ENCODE measurements around the gene PPIE.
"Not testable (repeated sequence)": the region's sequence is repeated elsewhere in the genome, so short reads cannot be mapped to it uniquely, and the experiment has no call there.

PPIE gene

DNA sequence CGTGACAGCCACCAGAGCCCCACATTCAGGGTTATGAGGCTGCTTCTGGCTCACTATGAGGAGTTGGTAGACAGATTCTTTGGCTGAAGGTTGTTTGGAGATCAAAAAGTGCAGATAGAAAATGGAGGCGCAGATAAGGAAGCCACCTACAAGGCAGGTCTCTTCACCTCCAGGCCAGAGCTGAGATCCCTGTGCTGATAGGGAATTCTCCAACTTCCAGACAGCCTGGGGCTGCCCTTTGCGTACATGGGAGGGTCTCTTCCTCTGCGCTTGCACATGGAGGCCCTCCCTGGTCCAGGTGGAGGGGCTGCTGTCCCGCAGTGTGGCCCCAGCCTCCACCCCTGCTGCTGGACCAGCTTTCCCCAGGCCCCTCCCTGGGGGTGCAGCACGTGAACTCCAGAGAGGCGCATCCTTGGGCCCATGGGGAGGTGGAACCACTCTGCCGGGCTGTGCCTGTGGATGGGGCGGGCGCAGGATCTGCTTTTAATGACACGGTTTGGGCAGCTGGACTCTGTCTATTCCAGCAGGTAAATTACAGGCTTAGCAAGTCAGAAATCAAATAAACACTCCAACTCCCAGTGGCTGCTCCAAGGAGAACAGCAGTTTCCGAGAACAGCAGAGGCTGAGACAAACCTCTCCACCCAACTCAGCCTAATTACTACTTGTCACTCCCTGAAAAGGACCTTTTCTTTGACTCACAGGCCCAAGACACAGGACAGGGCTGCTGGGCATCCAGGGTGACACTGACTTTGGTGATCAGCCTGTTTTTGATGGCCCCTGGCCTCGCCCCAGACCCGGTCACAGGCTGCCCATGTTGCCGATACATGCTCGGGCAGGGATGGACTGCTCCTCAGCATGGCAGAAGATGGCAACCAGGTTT lies 20.1 kb downstream of the PPIE start:
- peak in 2 of 3 experiments; percentile 78 to 92 for DNase-seq

DNA sequence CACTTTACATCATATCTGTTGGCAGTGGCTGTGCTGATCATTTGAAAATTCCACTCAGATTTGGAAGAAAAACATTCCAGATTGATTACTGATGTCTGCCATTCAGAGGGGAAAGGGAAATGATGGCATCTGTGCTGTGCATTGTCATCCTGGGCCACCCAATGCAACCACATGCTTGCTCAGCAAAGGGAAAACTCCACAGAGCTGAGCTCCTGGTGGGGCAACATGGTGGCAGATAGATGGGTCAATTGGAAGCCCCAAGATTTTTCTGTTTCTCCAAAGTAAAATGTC lies 20.7 kb downstream of the PPIE start:
- no peak for DNase-seq

DNA sequence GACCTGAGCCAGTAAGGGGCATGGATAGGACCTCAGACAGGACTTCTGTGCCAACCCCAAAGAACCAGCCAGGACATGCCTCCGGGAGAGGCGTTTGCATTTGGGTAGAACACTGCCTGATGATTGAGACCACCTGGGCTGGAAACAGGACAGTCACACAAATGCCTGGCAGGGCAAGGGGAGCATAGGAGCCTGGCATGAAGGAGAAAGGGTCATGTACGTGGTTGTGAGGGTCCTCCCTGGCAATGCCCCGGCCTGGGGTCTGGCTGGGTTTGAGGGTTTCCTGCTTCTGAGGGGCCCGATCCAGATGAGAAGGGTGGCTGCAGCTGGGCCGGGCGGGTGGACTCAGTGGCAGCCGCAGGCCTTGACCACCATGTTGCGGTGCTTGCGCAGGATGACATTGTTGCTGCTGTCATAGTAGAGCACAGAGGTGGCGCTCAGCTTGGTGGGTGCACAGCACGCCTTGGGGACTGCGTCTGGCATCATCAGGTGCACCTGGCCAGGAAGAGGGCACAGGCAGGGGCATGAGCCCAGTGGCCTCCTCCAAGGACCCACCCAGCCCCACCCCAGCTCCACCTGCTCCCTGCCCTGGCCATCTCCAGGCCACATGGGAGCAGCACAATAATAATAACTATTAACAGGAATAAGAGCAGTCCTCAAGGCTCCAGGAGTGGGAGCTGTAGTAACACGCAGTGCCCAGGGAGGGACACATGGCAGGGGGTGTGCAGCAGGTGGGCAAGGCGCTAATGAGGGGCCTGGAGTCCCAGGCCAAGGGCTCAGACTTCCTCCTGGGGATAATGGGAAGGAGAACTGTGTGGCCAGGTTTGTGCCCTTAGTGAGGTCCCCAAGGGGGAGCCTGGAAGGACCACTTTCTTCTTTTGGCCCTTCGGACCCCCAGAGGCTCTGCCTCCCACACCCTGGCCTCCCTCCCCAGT lies 21.7 kb downstream of the PPIE start:
- no peak for DNase-seq

DNA sequence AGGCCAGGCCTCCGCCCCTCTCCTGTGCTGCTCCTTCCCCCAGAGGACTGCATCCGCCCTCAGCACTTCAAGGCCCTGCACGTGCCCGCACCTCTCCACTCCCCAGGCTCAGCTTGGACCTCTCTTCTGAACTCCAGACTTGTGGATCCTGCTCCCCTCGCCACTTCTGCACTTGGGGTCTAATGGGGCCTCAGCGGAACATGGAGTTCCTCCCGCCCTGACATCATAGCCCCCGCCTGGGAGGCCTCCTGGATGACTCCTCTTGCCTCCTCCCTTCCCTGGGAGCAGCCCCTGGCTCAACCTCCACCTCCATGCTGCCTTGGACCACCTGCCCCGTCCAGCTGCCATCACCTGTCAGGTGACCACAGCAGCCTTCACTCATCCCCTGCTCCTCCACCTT lies 22.3 kb downstream of the PPIE start:
- DNase-seq: no peak

DNA sequence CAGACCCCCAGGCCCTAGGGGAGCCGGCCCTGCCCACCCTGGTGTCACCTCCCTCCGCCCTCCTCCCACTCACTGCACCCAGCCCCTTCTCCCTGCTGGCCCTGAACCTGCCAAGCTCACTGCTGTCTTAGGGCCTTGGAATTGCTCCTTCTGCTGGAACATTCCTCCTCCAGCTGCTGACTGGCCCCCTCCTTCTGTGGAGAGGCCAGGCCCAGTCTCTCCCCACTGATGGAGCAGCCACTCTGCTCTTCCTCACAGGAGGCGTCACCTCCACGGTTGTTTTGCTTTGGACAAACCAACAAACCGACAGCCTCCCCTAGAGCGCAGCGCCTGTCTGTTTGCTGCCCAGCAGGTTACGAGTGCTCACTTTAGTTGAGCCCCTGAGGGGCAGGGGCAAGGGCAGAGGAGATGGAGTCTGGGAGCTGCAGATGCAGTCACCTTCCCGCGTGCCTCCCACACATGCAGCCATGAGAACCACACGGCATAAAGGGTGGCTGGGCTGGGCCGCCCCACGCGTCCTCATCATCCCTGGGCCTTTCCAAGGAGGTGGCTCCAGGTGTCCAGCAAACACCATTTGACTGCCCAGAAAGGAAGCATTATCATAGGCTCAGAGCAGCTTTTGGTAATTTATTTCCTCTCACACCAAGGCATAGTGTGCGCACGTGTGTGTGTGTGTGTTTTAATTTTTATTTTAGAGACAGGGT lies 23.0 kb downstream of the PPIE start:
- DNase-seq: peak in 1 of 3 experiments; percentile 7

DNA sequence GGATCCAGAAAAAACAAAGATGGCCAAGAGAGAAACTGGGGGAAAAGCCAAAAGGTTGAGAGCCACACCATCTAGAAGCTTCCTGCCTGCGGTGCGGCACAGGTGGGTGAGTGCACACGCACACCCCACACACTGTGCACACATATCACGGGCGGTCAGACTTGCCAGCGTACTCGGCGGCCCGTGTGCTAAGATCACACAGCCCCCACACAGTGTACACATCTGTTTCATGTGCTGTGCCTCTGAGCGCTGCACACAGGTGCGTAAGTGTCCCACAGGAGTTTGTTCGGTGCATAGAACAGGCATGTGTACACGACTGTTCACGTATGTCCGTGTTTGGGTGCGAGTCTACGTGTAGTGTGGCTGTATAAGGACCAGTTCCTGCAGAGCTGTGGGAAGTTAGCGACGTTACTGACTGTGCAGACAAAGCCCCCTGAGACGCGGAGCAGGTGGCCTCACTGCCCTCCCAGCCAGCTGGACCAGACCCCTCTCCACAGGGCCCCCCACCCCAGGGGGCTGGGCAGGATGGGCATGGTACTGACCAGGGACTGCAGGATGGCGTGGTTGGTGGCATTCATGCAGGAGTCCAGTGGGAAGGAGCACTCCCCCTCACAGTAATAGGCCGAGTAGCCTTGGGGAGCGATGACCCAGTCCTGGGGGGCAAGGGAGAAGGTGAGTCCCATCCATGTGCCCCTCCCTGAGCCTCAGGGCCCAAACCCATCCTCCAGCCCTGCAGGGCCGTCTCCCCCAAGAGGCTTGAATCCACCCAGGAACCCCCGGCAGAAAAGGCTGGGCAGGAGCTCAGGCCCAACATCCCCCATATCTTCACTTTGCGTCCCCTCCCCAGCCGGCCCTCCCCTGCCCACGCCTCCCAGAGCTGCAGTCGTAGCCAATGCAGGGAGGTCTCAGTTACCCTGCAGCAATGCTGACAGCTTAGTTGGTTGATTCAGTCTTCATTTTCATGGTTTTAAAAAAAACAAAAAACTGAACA lies 24.2 kb downstream of the PPIE start:
- no peak for DNase-seq

DNA sequence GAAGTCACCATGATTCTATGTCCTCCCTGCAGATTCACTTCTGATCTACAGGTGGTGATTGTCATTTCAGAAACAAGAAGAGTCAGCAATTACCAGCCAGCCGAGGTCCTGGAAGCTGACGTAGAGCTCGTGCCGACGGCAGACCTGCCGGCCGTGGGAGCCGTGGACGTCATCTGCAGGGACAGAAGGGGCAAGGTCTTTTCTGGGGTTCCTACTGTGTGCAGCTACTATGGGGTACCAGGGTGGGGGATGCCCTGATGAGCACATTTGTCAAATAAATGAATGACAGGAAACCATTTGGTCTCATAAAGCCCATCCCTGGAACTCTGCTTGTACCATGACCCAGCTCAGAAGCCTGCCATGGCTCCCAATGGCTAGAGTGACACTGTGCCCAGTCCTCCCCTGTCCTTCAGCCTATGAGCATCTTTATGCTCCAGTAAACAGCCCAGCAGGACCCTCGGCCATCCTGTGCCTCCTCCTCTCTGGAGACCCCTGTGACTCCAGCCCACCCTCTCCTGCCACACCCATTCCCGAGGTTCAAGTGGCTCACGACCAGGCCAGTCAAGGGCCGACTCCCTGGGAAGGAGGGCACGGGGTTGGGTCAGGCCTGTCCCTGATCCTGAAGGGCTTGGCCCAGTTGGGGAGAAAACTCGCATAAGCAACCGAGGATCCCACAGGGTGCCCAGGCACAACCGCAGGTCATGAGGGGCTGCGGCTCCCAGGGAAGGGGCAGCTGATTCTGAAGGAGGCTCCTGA lies 25.1 kb downstream of the PPIE start:
- DNase-seq: not testable (repeated sequence)

DNA sequence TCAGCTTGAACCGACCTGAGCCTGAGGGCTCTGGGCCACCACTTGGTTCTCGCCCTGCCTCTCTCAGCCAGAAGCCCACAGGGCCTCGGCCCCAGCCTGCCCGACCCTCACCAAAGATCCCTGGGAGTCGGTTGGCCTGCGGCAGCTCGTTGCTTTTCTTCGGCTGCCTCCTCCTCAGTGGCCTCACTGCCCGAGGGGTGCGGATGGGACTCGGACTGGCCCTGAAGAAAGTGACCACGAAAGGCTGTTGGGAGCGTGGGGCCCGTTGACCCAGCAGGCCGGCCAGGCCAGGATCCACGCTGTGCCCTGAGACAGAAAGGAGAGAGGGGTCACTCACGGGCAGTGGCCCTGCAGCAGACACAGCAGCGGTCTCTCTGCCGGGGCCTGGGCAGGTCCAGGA lies 25.8 kb downstream of the PPIE start:
- DNase-seq: not testable (repeated sequence)

DNA sequence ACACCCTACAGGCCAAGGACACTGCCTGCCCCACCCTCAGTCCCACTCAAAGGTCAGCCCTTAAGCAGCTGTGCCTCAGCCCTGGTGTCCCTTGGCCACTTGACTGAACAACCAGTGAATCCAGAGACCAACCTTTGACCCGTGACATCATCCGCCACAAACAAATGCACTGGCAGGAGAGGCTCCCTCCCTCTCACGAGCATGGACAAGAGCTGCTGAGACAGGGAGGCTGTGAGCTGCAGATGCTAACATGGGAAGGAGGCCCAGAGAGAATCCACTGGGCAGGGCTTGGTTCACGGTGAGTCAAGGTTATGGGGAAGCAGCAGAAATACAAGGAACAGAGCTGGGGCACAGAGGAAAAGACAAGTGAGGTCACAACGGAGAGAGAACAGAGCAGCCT lies 27.8 kb downstream of the PPIE start:
- not testable (repeated sequence) for DNase-seq

DNA sequence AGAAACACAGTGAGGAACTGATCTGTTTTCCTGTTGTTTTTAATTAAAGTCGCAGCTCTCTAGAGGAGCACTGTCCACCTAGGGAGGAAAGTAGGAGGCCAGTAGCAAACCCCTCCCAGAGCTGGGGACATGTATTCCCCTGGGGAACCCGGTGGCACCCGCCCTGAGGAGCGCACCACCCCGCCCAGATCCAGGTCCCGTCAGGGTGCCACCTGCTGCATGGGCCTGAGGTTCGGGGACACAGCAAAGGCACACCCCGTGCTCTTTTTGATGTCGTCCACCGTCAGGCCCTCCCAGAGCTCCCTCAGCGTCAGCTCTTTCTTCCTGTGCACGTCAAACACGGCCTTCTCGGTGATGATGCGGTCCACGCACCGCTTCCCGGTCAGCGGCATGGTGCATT lies 30.8 kb downstream of the PPIE start:
- DNase-seq: not testable (repeated sequence)

DNA sequence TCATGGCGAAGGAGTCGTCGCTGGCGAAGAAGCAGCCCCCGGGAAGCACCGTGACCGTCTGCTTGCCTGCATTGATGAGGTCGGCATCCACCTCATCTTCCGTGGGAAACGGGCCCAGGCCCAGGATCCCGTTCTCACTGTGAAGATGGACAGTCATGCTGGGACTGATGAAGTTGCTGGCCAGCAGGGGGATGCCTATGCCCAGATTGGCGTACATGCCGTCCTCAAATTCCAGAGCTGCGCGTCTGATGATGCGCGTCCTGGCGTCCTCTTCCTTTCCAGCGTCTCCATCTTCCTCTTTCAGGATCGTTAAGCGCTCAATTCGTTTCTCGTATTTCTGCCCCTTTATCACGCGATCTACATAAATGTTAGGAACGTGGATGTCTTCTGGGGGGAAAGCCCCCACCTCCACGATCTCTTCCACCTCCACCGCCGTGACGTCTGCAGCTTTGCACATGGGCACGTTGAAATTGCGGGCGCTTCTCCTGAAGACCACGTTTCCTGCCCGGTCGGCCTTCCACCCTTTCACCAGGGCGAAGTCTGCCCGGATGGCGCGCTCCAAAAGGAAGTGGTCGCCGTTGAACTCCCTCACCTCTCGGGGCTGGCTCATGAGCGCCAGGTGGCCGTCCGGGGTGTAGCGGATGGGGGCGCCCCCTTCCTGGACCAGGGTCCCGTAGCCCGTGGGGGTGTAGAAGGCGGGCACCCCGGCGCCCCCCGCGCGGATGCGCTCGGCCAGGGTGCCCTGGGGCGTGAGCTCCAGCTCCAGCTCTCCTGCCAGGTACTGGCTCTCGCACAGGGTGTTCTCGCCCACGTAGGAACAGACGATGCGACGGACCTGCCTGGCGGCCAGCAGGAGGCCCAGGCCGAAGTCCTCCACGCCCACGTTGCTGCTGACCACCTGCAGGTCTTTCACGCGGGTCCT lies 31.7 kb downstream of the PPIE start:
- not testable (repeated sequence) for DNase-seq

DNA sequence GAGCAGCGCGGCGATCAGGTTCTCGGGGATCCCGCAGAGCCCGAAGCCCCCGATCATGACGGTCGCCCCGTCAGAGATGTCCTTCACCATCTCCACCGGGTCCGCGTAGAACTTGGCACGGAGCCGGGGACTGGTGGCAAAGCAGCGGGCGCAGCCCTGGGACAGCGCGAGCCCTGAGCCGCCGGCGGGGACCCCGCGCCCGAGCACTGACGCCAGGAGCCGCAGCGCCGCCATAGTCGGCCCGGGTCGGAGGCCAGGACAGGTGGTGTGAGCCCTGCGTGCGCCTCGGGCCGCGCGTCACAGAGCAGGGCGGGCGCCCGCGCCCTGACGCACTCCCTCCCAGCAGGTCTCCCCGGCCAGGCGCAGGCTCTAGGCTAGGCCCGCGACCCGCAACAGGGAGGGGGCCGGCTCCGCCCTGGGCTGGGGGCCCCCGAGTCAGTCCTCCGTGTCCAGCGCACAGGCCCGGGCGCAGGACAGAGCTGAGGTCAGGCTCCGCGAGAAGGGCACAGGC lies 32.4 kb downstream of the PPIE start, which contains the start of gene OXCT2:
Gene OXCT2, minus strand, starts transcription at position 327 of the 511 bp plus-strand sequence. Its CDS starts 93 bp downstream, at position 234.
- DNase-seq: not testable (repeated sequence)

DNA sequence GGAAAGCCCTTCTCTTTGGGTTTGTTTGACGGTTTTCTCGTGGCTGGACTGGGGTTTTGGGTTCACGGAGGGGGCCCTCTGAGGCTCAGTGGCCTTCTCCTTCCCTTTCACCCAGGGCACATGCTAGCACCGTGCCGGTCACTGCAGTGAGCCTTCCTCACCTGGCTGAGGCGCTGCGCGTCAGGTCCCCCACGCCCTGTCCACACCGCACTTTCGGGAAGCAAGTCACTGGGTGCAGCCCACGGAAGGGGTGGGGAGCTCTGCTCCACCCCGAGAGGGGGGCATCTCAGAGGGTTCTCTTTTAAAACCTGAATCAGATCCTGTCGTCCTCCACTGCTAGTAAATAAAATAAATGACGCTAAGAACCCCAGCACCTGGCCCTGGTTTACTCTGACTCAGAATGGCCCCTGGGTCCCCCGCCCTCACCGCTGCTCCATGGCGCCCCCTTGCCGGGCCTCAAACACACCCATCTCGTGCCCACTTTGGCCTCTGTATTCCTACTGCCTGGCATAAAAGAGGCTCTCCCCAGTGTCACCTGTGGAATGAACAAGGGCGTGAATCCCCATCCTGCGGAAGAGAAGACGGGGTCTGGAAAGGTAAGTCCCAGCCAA lies 34.8 kb downstream of the PPIE start:
- not testable (repeated sequence) for DNase-seq

DNA sequence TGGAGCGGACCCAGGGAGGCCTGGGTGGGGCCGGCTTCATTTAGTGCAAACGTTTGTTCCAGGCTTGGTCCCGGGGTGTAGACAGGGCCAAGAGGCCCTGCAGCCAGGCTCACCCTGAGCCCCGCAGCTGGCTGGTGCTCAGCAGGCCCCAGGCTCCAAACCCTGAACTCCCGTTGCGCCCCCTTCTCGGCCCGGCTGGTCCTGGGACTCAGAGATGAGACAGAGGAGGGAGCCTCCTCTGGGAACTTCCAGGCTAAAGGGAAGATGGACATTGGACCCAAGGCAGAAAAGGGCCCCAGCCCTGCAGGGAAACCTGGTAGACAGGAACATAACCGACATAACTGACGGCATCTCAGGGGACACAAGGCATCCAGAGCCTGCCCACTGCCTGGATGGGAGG lies 36.5 kb downstream of the PPIE start:
- DNase-seq: not testable (repeated sequence)

DNA sequence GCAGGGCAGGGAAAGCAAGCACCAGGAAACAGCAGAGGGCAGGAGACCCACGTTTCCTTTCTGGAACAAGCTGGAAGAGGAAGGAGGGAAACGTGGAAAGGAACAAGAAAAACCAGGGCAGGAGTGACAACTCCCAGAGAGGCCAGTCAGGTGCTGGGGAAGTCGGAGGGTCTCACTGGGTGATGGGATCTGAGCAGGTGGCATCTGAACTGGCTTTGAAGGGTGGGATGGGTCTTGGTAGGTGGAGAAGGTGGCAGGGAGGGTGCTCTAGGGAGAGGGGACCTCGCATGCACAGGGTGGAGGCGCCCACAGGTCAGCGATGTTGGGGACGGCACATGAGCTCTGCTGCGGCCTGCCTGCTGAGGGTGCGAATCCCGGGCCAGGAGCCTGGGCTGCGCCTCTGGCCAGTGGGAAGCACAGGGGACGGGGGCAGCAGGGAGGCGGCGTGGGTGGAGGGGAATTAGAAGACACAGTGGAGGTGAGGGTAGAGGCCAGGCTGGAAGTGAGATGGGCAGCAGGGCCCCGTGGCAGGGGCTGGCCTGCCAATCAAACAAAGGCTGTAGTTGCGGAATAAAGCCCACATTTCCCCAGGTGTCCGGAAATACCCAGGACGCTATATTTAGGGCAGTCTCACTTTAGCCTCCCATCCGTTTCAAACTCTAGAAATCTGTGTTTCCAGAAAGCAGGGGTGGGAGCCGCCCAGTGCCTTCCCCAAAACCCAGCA lies 37.2 kb downstream of the PPIE start:
- DNase-seq: not testable (repeated sequence)

DNA sequence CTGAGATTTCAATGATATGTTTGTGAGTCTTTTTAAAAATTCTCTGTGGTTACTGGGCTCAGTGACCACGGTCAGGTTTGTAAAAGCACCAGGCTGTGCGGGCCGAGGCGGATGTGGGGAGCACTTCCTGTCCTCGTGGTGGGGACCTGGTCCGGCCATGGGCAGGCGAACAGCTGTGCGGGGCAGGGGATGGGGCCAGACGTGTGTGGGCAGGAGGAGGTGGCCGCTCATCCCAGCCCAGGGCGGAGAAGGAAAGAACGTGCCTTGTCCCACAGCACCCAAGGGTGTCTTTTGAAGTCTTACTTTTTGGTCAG lies 37.7 kb downstream of the PPIE start:
- DNase-seq: no peak

DNA sequence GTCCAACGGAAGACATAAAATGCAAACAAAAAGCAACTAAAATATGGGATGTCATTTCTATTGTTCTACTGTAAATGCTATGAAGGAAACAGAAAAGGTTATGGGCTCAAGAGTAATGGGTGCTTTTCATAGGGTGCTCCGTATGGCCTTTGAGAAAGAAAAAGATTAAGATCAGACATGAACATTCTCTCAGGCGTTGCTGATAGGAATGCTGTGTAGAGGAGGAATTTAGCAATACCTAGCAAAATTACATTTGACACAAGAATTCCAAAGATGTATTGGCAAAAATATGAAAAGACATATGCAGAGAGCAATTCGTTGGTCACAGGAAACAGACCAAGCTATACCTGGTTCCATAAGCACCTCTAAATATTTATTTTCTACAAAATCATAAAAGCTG lies 38.2 kb downstream of the PPIE start:
- DNase-seq: no peak

DNA sequence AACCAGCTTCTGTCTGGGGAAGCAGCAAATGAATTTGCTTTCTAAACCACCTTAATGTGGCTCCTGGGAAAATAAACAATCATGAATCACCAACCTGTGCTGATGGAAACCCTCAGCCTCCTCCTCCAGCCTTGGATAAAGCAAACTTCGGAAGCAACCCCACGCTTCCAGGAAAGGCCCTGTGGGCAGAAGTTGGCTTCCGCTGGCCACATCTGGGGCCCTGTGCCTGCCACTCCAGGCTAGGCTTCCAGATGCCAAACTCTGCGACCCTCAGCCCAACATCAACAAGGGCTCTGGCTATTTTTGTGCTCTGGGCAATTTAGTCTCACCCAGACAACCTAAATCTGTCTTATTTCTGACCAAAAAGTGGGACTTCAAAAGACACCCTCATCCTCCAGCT lies 38.6 kb downstream of the PPIE start:
- DNase-seq: no peak

DNA sequence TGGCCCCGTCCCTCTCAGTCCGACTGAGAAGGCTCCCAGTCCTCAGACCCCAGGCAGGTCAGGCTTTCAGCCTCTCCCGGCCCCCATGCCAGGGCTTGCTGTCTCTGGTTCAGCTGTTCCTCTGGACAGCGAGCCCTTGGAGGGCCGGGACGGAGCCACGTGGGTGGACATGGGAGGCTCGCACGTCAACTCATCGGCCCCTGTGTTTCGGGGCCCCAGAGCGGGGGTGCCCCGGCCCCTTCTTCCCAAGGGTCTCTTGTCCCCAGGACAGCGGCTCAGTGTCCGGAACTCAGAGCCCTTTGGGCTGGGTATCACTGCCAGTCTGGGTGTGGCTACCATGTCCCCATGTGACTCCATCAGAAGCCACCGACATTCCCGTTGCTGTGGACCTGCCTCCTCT lies 39.2 kb downstream of the PPIE start:
- not testable (repeated sequence) for DNase-seq
